ENCODE results near the gene QPCT.

QPCT gene

DNA sequence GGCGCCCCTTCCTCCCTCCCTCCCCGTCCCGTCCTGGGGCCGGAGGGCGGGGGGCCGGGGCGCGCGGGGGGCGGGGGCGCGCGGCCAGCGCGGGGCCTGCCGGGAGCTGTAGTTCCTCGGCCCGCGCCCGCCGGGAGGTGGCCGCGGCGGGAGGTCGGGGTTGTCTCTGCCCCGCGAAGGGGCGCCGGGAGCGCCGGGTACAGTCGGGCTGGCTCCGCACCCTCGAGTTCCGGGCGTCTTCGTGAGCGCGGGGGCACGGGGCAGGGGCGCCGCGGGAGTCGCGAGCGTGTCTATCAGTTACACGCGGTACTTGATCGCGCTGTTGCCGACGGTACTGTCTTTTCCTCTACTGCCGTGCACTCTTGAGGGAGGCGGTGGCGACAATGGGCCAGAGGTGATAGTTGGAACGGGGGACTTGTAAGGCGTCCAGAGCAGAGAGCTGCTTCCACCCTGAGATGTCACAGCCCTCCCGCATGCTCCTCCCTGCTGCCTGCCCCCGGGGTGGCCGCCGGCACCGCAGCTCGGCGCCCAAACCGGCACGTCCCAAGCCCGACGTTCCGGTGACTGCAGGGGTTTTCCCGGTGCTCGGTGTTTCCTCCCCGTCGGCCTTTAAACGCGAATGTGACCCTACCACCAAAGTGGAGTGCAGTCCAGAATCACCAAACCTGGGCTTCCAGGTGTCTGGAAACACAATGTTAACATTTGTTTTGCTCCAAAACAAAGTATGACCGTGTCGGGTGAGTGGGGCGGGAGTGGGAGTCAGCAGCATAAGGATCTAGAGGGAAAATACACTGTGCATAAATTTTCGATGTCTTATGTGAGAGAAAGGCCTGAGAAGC is 19.4 kb upstream of the QPCT start, which contains the start of gene PRKD3:
TSS of gene PRKD3 (minus strand) at position 48 of the 839 bp plus-strand sequence. CDS start 8,309 bp downstream, outside the sequence.
- peak; percentile 17 to 41 for DNase-seq (ENCODE audit: low read depth in 2 of 2)

DNA sequence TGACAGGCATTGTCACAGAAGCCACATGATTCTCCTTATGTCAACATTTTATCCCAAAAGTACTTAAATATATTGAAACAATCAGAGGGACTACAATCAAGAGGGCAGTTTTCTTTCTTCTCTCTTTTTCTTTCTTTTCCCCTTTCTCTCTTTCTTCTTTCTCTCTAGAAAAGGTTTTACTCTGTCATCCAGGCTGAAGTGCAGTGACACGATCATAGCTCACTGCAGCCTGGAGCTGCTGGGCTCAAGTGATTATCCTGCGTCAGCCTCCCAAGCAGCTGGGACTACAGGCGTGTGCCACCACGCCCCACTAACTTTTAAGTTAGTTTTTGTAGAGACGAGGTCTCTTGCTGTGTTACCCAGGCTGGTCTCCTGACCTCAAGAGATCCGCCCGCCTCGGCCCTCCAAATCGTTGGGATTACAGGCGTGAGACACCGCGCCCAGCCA is 18.8 kb upstream of the QPCT start:
- DNase-seq (ENCODE audit: low read depth in 2 of 2) = no peak

DNA sequence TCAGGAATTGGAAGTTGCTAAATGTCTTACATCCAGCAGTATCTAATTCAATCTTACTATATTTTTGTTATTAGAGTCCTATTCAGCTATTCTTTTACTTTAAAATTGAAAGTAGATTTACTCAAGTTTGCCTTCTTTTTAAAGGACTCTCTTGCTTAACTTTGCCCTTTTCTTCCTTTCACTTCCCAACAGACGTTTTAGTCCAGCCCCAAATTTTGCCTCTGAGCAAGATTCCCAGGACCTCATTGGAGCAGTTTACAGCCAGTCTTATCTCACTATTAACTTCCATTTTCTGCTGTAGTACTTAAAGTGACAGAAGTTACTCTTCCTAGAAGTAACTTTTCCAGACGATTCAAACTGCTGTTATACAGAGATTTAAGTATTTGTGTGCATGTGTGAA is 18.1 kb upstream of the QPCT start:
- no peak for DNase-seq (ENCODE audit: low read depth in 2 of 2)

DNA sequence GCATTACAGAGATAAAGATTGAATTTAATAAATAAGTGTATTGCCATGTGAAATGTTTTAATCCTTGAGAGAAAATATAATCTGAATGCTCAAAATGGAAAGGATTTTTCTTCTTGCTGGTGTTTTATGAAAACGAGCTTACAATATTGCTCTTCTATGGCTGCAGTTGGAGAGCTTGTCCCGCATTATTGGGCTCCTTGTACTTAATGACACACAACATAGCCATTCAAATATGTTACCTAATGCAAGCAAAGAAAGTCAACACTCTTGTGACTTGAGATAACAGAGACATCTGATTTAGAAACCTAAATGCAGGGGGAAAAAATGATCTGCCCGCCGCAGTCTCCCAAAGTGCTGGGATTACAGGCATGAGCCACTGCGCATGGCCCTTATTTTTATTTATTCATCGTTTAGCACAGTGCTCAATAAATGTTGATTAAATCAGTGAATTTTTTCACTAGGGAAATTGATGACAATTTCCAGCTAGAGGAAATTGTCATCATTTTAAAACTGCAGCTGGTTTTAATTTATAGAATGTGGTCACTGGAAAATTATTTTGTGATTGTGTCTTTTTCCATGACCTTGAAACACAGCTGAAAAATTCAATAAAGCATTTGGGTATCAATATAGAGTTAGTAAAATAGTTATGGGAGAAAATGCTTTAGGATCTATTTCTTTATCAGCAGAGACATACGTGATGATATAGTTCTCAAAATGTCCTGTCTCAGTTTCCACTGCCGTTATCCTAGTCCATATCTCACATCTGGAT is 17.4 kb upstream of the QPCT start:
- DNase-seq (ENCODE audit: low read depth in 2 of 2) = no peak

DNA sequence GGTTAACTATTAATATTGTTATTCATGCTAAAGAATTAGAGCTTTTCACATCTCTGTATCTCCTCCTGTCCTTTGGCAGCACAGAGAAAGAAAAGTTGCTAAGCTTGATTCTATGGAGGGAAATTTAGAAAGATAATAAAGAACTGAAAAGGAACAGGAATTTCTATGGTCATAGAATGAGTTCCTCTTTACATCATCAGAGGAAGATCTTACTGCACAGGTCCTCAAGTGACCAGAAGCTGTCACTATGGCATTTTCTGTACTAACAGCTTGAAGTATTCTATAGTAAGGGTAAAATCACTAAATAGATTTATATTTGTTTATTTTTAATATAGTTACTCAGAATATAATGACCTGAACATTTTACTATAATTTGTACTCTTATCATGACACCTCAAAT is 13.7 kb upstream of the QPCT start:
- no peak for DNase-seq (ENCODE audit: low read depth in 2 of 2)

DNA sequence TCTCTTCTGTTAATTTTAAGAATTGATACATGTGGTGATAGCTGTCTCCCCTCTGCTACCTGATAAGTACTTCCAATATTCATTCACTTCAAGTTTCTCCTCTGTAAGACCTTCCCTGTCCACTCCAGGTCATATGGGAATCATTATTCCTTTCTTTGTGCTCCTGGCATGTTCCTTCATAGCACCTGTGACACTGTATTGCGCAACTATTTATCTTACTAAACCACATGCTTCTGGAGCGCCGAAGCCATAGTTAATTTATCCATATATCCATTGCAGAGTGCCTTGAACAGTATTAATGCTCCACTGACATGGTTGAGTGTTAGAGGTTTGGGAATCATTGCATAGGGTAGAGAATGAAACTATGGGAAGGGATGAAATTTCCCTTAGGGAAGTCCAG is 11.9 kb upstream of the QPCT start:
- no peak for DNase-seq (ENCODE audit: low read depth in 2 of 2)

DNA sequence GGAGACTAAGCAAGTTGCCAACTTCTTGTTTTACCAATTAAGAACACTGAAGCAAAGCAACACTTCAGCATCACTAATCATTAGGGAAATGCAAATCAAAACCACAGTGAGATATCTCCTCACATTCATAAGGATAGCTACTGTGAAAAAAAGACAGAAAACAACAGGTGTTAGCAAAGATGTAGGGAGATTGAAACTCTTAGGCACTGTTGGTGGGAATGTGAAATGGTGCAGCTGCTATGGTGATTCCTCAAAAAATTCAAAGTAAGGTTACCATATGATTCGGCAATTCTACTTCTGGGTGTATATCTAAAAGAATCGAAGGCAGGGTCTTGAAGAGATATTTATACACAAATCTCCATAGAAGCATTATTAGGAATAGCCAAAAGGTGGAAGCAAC is 11.2 kb upstream of the QPCT start:
- no peak for DNase-seq (ENCODE audit: low read depth in 2 of 2)

DNA sequence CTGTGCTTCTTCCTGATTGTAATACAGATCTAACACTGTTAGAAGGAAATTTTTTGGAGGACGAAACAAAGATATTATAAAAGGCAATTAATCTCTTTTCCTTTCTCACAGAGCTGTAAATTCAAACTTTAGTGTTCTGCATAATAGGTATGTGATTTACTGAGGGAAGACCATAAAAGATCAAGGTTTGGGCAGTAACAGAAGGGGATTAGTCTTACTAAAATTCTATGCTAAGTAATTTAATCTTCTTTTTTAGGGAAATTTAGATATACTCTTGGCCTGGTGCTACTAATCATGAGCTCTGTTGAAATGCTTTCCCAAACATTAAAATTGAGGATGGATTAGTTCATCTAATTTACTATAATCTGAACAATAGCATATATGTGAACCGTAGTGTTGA is 8.8 kb upstream of the QPCT start:
- DNase-seq (ENCODE audit: low read depth in 2 of 2) = no peak

DNA sequence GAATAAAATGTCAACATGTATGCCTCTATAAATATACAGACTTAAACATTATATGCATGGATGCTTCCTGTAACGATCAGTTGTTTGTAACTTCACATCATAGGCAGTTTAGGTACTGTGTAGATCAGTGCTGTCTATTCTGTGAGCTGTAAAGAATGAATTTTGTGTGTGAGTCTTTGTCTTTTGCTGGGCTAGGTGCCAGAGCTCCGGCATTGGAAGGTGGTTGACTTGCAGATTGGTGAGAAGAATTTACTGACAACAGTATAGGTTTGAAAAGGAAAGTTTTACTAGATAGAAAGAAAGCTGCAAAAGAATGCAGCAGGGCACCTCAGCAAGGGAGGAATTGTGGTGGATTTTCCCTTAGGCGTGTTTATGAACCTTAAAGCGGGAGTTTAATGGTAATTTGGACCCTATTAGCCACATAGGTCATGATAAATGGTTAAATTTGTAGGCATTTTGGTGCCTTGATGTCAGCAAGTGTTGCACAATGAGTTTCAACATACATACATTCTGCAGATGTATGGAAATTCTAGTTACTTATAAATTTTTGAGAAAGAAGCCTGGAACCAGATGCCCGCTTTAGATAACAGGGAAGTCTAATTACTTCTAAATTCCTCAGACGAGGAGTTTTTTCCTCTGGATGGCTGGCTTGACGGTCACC is 6.7 kb upstream of the QPCT start:
- DNase-seq (ENCODE audit: low read depth in 2 of 2) = no peak

DNA sequence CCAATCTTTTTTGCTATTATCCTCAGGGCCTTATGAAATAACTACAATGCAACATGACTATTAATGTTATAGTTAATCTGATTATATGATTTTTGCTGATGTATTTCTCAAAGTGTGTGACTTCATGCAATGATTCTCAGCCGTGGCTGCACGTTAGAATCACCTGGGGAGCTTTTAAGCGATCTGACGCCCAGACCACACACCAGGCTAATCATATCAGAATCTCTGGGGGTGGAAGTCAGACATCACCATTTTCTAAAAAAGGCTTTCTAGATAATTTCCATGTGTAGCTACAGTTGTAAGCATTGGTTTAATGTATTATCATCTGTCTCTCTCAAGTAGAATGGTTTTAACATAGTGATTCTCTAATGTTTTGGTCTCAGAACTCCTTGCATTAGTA is 5.5 kb upstream of the QPCT start:
- DNase-seq (ENCODE audit: low read depth in 2 of 2) = no peak

DNA sequence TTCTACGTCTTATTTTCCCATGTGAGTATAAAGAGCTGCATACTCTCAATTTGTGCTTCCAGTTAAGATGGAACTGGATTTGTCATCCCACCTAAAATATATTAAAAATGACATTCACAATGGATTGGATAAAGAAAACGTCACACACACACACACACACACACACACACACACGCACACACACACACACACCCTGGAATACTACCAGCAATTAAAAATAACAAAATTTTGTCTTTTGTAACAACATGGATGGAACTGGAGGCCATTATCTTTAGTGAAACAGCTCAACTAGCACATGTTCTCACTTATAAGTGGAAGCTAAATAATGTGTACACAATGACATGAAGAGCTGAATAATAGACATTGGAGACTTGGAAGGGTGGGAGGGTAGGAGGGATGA is 3.8 kb upstream of the QPCT start:
- no peak for DNase-seq (ENCODE audit: low read depth in 2 of 2)

DNA sequence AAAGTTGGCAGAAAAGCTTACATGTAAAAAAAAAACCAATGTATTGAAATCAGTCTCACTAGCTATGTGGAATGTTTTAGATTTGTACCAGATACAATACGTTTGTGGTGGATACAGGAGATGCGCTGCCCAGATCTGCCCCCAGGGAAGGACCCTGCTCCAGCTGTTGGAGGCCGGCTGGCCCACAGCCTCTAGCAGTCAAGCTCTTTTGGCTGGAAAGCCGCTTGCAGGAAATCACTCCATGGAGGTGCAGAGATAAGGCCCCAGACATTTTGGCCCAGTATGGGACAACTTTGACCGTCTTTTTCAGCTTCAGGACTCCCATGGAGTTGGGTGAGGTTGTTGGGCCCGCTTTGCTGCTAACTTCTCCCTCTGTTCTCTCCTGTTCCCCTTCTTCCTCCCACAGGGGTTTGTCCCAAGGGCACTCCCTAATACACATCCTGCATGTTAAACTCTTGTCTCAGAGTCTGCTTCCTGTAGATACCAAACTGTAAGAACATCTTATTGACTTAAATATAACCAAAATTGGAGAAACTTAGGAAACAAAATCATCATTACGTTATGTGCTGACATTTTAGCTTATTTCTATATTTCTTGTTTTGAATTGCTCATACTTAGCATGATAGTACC is 1.7 kb upstream of the QPCT start:
- DNase-seq (ENCODE audit: low read depth in 2 of 2) = no peak

DNA sequence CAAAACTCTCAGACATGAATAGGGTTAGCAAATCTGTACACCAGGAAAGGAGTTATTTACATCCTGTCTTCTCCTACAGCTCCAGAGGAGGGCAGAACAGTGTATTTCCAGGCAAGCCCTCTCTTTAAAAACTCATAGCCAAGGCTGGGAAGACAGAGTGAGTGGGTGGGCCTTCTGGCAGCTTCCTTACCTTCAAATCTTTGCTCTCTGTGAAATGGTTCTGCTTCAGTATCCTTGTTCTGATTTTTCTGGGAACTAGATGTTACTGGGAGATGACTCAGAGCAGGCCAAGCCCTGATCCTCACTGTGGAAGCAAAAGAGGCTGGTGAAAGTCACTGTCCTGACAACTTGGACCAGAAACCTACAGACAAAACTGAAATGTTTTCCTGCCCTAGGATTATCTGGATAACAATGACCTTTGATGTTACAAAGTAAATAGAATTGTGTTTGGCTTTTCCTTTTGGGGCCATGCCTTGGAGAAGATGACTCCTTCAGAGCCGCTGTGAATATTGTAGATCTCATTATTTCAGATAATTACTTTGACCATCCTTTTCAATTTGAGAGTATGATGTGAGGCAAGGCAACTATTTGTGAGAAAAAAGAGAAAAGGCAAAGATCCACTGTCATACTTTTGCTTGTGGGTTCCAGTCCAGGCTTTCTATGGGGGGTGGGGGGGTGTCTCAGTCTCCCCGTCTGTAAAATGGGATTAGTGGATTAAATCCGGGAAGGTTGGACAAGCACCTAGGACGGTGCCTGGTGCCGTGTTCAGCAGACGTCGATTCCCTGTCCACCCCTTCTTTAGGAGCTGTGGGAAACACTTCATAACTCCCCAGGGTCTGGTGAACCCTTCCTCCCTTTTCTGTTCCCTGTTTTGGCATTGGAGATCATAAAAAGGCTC is 644 bp upstream of the QPCT start:
- no peak for DNase-seq (ENCODE audit: low read depth in 2 of 2)

DNA sequence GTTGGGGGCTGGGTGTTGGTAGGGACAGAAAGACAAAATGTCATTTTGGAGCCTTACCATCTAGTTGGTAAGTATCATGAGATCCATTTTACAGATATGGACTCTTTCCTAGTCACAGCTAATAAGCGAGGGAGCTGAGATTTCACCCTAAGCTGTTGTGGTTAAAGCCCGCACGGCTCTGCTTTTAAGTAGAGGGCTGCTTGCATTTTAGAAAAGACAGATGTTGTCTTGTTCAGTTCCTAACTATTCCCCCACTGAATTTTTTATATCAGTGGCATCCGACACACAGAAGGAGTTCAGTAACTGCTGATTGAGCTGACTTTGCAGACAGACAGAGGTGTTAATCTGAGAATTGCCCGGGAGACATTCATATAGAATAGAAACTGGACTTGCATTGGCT is 3.7 kb downstream of the QPCT start:
- no peak for DNase-seq (ENCODE audit: low read depth in 2 of 2)

DNA sequence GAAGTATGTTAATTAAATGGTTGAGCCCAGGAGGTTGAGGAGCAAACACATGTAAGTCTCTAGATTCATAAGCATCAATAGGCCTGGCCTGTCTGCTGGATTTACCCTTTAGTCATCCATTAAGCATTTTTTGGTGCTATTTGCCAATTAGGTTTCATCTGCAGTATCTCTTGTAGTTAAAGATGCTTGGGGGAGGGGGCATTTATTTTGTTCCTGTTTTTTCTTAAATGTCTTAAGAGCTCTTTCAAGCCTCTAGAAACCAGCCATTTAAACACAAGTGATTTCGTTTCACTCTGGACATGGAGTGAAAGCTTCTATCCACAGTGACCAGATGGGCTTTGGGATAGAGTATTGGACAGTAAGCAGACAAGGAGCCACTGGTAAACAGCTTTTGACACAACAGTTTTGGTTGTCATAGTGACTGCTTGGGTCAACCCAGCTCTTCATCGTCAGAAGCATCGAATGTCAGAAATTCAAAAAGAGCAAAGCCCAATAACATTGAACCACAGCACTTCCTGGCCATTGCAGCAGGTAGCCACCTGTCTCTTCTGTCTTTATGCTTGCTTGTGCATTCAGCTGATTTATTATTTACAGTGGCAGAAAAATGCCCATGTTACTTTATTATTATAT is 4.9 kb downstream of the QPCT start:
- DNase-seq (ENCODE audit: low read depth in 2 of 2) = no peak

DNA sequence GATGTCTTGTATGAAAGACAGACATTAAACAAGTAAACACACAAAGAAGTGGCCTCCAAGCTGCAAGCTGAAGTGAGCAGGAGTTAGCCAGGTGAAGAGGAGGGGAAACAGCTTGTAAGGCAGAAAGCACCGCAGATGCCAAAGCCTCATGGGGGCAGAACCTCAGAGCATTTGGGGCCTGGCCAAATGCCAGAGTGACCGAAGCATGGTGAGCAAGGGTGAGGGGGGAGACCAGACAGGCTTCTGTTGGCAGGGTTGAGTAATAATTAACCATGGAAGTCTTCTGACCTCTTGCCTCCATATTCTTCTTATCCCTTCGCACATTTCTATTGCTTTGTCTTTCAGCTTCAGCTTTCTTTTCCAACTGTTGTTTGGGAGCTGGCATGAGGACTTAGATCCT is 5.6 kb downstream of the QPCT start:
- no peak for DNase-seq (ENCODE audit: low read depth in 2 of 2)

DNA sequence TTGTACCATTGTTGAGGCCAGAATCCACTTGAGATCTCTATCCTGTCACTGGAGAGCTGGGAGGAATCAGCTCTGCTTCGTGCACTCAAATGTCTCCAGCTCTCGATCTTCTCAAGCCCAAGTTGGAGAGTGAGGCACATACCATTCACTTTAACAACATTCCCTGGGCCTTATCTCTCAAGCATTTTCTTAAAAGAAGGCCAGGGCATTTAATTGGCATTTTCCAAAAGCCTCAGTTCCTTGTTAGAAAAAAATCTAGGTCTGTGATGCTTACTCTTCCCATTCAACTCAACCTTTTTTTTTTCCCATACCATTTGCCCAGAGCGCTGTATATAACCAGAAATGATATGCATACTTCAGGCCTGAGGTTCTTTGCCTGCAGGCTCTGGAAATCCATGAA is 10.1 kb downstream of the QPCT start:
- no peak for DNase-seq (ENCODE audit: low read depth in 2 of 2)

DNA sequence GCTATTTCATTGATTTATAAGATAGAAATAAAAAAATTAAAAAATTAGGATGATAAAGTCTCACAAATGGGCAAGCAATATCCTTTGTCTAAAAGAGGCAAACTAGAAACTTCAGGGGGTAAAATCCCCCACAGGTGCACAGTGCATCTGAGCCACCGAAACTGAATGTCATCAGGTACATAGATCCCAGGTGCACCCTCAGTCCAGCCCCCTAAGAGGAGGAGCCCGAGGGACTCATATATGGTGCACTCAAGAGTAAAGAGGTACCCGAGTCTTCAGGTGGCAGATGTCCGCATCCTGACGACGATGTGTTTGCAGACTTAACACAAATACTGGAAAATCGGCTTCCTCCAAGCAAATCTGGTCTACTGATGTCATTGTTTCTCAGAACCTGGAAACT is 11.3 kb downstream of the QPCT start:
- DNase-seq (ENCODE audit: low read depth in 2 of 2) = no peak

DNA sequence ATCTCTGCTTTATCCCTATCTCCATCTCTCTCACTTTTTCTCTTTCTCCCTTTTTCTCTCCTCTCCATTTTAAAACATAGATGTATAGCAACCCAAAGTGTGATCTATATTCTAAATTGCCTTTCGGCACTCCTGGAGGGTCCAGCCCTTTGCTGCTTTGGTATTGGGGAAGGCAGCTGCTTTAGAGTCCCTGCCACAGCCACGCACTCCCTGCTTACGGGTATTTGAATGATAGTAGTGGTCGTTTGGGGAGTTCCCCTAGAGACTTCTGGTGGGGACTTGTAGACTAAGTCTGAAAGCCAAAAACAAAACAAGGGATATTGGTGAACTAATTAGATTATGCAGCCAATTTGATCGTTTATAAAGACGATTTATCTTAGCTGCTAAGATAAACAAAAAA is 11.9 kb downstream of the QPCT start:
- no peak for DNase-seq (ENCODE audit: low read depth in 2 of 2)

DNA sequence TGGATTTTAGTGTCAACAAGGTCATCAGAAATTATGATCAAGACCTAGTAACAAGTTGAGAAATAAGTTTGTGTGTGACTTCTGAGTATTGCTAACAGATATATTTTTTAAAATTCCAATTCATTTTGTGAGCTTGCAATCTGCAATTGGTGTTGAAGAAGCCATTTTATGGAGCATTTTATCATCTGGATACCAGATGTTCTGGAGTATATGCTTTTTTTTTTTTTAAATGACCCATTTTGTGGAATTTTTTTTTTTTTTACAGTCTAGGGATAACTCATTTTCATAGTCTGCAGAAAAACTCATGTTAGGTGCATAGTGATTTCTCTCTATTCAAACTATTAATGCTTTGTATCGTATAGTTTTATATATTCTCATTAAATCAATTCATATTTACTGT is 12.6 kb downstream of the QPCT start:
- no peak for DNase-seq (ENCODE audit: low read depth in 2 of 2)

DNA sequence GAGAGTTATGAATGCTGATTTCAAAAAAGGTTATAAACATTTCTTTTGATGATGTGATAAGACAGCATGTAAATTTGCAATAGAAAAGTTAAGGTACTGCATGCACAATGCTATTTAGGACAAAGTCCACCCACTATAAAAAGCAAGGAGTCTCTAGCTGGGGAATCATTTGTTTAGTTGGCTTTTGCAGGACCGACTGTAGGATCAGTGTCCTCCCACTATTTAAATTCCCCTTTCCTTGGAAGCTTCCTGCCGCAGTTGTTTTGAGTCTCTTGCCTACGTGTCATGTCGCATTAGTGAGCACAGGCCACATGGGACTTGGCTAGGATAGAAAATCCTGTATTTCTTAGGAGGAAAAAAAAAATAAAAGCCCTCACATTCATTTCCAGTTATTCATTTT is 13.1 kb downstream of the QPCT start:
- DNase-seq (ENCODE audit: low read depth in 2 of 2) = no peak
